HAP-1 (cell line): ENCODE results near the gene CDK11B.

ENCODE experiments used
- DNase-seq, 2 experiments: peaks; one replicate each; pipeline ENCODE4 v3.0.0-alpha.2; 2016 to 2020; ENCODE audit warnings: low spot score in 2 of 2
- H3K27me3 ChIP-seq: fragments of 250-450 bp; sonication (Bioruptor Pico); 2 replicates; pipeline ENCODE4 v1.5.1; 2020; ENCODE audit warnings: low read depth, mild to moderate bottlenecking, moderate library complexity
- H3K36me3 ChIP-seq: fragments of 250-450 bp; sonication (Bioruptor Pico); replicated peaks from 2 replicates; pipeline ENCODE4 v1.5.1; 2020; ENCODE audit warnings: mild to moderate bottlenecking
- H3K4me1 ChIP-seq: fragments of 250-450 bp; sonication (Bioruptor Pico); 2 replicates; pipeline ENCODE4 v1.5.1; 2020; ENCODE audit warnings: mild to moderate bottlenecking
- H3K4me3 ChIP-seq: fragments of 250-450 bp; sonication (Bioruptor Pico); 2 replicates; pipeline ENCODE4 v1.5.1; 2020; ENCODE audit warnings: mild to moderate bottlenecking, moderate library complexity
- H3K9me3 ChIP-seq: fragments of 250-450 bp; sonication (Bioruptor Pico); 2 replicates; pipeline ENCODE4 v1.5.1; 2020; ENCODE audit warnings: mild to moderate bottlenecking, moderate library complexity
- in situ Hi-C: fragments of 300-500 bp; cut with MboI; formaldehyde crosslinking; loops from 3 replicates; pipeline ENCODE4 v1.14.3; 2020; ENCODE audit warnings: low sequenced_read_pairs, inconsistent platforms, mixed read lengths

Gene CDK11B

DNA sequence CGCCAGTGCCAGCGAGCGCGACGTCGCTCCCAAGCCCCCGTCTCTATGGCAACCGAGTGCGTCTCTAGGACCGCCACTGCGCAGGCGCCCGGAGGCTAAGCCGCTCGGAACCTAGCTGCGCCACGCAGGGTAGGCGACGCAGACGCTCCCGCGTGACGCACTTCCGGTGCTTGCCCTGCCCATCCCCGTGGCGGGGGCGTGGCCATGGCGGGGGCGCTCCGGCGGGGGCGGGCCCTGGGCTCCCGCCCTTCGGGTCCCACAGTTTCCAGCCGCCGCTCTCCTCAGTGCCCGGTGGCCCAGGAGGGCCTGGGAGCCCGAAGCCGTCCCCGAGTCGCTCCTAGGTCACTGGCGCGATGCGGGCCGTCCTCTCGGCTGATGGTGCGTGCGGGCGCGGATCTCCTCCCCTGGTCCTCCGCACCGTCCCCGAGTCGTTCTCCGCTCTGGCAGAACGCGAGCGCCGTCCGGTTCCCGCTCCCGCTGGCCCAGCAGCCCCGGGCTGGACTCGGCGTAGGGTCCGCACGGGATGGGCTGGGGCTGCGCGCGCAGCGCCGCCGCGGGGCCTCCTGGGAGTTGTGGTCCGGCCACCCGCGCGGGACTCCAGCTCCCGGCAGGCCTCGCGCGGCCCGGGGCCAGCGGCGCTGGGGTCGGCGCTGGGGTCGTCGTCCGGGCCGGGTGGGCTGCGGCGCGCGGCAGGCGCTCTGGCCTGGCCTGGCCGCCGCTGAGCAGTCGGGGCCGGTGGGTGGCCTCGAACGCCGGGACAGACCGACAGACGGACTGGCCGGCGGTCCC lies 43.4 kb downstream of the CDK11B start, which contains the start of gene MIB2:
Gene MIB2 (plus strand): TSS at position 245 of the 789 bp plus-strand sequence. CDS start 7,953 bp downstream, outside the sequence.
- Histone ChIP-seq H3K27me3 (no peaks in the 10 kb centered on the region), H3K4me3 (peak within 1 kb of the TSS; percentile 99), H3K9me3 (no peaks in the 10 kb centered on the region), H3K36me3 (peaks cover 8% of the 10 kb centered on the region; the same call in 1 of the 2 replicates), H3K4me1 (peaks cover 9% of the 10 kb centered on the region)
- in situ Hi-C loops: no loop called here
- peak; percentile 94 to 97 for DNase-seq

DNA sequence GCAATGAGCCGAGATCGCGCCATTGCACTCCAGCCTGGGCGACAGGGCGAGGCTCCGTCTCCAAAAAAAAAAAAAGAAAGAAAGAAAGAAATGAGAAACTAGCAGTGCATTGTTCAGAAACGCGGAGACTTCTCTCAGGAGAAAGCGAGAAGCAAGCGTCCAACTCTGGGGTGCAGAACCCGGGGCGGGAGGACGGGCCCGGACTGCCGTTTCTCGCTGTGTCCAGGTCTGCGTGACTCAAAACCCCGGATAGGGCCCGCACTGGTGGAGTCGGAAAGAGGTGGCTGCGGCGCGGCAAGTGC lies 43.9 kb downstream of the CDK11B start:
- peak overlapping the region; percentile 99 for H3K4me3 ChIP-seq
- no peaks in the 10 kb centered on the region for H3K27me3 ChIP-seq
- peaks cover 8% of the 10 kb centered on the region; the same call in 1 of the 2 replicates for H3K36me3 ChIP-seq
- peaks cover 9% of the 10 kb centered on the region for H3K4me1 ChIP-seq
- no peaks in the 10 kb centered on the region for H3K9me3 ChIP-seq
- in situ Hi-C loops: loop anchor here (5.0 kb wide), 1 partner anchor 38 kb away; no protein-coding TSS in a partner anchor
- no peak for DNase-seq

- H3K4me3 ChIP-seq: peak overlapping the region; percentile 99
- H3K27me3 ChIP-seq: no peaks in the 10 kb centered on the region
- H3K36me3 ChIP-seq: peaks cover 8% of the 10 kb centered on the region; the same call in 1 of the 2 replicates
- peaks cover 9% of the 10 kb centered on the region for H3K4me1 ChIP-seq
- peak; percentile 22 to 69 for DNase-seq
- no peaks in the 10 kb centered on the region for H3K9me3 ChIP-seq
- in situ Hi-C loops: loop anchor here (5.0 kb wide), 1 partner anchor 37 kb away; no protein-coding TSS in a partner anchor
Observed at GRCh38 chr1:1614204-1614953, 44.4 kb downstream of the CDK11B start.

DNA sequence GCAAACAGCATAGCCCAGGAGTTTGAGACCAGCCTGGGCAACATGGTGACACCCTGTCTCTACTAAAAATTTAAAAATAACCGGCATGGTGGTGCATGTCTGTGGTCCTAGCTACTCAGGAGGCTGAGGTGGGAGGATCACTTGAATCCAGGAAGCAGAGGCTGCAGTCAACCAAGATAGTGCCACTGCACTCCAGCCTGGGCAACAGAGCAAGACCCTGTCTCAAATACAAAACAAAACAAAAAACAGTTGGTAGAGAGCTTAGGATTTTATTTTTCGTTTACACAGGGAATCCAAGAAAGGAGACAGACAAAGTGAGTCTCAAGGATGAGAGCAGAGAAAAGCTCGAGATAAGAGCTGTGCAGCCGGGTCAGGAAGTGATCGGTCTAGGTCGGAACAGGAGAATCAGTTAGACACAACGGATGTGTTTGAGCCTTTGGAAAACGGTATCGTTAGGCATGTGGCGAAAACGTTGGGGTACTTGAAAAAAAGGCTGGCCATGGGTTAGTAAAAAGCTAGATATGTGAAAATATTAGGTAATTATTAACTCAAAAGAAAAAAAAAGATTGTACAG lies 45.2 kb downstream of the CDK11B start:
- in situ Hi-C loops: loop anchor here (5.0 kb wide), 1 partner anchor 36 kb away; no protein-coding TSS in a partner anchor
- DNase-seq: no peak
- Histone ChIP-seq H3K27me3 (no peaks in the 10 kb centered on the region), H3K4me1 (peaks cover 9% of the 10 kb centered on the region), H3K36me3 (peaks cover 8% of the 10 kb centered on the region; the same call in 1 of the 2 replicates), H3K9me3 (no peaks in the 10 kb centered on the region), H3K4me3 (peak overlapping the region; percentile 99)

GRCh38 chr1:1612104-1612400 lies 46.8 kb downstream of the CDK11B start:
- in situ Hi-C loops: loop anchor here (5.0 kb wide), 1 partner anchor 35 kb away; no protein-coding TSS in a partner anchor
- Histone ChIP-seq H3K9me3 (no peaks in the 10 kb centered on the region), H3K4me1 (peaks cover 9% of the 10 kb centered on the region), H3K4me3 (no peak overlapping the region), H3K27me3 (no peaks in the 10 kb centered on the region), H3K36me3 (no peaks in the 10 kb centered on the region; the same call in 1 of the 2 replicates)
- DNase-seq: no peak

- Histone ChIP-seq H3K27me3 (no peaks in the 10 kb centered on the region), H3K9me3 (no peaks in the 10 kb centered on the region), H3K4me1 (peaks cover 9% of the 10 kb centered on the region), H3K4me3 (no peak overlapping the region), H3K36me3 (no peaks in the 10 kb centered on the region; the same call in 1 of the 2 replicates)
- DNase-seq: no peak
- in situ Hi-C loops: loop anchor here (5.0 kb wide), 1 partner anchor 33 kb away; no protein-coding TSS in a partner anchor
Observed at GRCh38 chr1:1610796-1611195, 48.0 kb downstream of the CDK11B start.

DNA sequence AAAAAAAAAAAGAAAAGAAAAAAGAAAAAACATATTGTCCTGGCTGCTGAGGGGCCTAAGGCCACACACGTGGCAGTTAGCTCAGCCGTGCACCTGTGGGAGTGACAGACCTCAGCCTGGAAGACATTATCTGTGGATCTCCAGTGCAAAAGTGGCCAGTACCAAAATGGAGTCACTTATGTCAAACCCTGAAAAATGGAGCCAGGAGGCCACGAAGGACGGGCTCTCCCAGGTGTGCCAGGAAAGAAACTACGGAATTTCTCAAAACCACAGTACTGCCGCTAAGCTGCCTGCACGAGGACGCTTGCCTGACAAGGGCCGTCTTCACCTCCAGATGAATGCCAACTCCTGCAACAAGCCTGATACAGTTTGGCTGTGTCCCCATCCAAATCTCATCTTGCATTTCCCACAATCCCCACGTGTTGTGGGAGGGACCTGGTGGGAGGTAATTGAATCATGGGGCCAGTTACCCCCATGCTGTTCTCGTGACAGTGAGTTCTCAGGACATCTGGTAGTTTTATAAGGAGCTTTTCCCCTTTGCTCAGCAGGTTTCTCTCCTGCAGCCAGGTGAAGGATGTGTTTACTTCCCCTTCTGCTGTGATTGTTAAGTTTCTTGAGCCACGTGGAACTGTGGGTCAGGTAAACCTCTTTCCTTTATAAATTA lies 48.9 kb downstream of the CDK11B start:
- H3K27me3 ChIP-seq: no peaks in the 10 kb centered on the region
- in situ Hi-C loops: loop anchor here (5.0 kb wide), 1 partner anchor 33 kb away; no protein-coding TSS in a partner anchor
- peaks cover 9% of the 10 kb centered on the region for H3K4me1 ChIP-seq
- no peaks in the 10 kb centered on the region for H3K36me3 ChIP-seq
- no peak for DNase-seq
- H3K9me3 ChIP-seq: no peaks in the 10 kb centered on the region
- no peak overlapping the region for H3K4me3 ChIP-seq

- Histone ChIP-seq H3K4me3 (no peak overlapping the region), H3K4me1 (no peaks in the 10 kb centered on the region), H3K27me3 (no peaks in the 10 kb centered on the region), H3K9me3 (no peaks in the 10 kb centered on the region), H3K36me3 (no peaks in the 10 kb centered on the region)
- in situ Hi-C loops: no loop called here
- DNase-seq: no peak
Observed at GRCh38 chr1:1606232-1606631, 52.6 kb downstream of the CDK11B start.

DNA sequence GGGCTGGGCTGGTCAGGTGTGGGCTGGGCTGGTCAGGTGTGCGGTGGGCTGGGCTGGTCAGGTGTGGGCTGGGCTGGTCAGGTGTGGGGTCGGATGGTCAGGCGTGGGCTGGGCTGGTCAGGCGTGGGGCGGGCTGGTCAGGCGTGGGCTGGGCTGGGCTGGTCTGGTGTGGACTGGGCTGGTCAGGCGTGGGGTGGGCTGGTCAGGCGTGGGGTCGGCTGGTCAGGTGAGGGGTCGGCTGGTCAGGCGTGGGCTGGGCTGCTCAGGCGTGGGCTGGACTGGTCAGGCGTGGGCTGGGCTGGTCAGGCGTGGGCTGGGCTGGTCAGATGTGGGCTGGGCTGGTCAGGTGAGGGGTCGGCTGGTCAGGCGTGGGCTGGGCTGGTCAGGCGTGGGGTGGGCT lies 53.1 kb downstream of the CDK11B start:
- Histone ChIP-seq H3K4me1 (no peaks in the 10 kb centered on the region), H3K36me3 (no peaks in the 10 kb centered on the region), H3K4me3 (no peak overlapping the region), H3K9me3 (no peaks in the 10 kb centered on the region), H3K27me3 (no peaks in the 10 kb centered on the region)
- in situ Hi-C loops: no loop called here
- DNase-seq: no peak

GRCh38 chr1:1605034-1605591 lies 53.7 kb downstream of the CDK11B start:
- no peaks in the 10 kb centered on the region for H3K27me3 ChIP-seq
- H3K4me3 ChIP-seq: no peak overlapping the region
- in situ Hi-C loops: no loop called here
- H3K9me3 ChIP-seq: no peaks in the 10 kb centered on the region
- no peaks in the 10 kb centered on the region for H3K36me3 ChIP-seq
- DNase-seq: no peak
- H3K4me1 ChIP-seq: no peaks in the 10 kb centered on the region

DNA sequence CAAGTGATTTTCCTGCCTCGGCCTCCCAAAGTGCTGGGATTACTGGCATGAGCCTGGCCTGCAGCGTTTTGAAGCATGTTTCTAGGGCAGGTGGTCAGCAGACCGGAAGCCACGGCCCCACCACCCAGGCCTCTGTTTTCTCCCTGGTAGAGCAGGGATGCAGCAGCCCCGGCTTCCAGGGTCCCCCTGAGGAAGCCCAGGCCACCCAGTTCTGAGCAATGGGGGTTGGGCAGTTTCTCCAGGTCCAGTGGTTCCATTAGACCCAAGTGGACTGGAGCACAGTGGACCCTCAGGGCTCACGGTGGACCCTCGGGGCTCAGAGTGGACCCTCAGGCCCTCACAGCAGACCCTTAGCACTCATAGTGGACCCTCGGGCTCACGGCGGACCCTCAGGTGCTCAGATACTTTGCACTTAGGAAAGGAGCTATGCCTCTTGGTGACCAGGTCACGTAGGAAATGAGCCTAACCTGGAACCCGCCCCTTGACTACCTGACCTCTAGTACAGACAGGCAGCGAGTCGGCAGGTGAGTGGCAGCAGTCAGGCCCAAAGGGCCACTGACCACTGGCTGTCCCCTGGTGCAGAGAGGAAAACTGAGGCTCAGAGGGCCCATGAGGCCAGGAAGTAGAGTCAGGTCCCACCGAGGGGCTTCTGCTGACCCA lies 54.3 kb downstream of the CDK11B start:
- Histone ChIP-seq H3K4me3 (no peak overlapping the region), H3K9me3 (no peaks in the 10 kb centered on the region), H3K36me3 (no peaks in the 10 kb centered on the region), H3K4me1 (no peaks in the 10 kb centered on the region), H3K27me3 (no peaks in the 10 kb centered on the region)
- no peak for DNase-seq
- in situ Hi-C loops: no loop called here

DNA sequence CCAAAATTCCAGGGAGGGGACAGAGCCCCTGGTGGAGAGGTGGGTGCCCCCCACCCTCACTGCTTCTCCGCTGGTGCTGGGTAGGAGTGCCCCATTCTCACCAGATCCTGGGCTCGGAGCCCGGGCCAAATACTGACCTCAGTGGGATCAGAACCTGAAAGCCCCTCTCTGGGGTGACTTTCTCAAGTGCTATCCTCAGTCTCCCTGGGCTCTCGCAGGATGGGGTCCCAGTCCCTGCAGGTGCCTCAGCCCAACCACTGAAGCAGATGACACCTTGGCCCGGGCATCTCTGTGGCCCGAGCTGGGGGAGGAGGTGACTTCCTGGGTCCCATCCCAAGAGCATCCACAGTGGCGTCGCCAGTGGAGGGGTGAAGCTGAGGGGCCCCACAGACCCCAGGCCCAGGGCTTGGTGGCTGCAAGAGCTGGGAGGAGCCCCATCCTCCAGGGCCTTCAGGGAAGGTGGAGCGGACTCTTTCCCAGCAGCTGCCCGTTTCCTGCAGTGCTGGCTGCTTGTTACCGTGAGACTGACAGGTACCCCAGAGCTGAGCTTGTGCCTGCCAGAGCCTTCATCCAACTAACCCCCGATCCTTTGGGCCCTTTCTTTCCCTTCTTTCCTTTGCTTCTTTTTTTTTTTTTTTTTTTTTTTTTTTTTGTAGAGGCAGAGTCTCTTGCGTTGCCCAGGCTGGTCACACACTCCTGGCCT lies 55.0 kb downstream of the CDK11B start:
- Histone ChIP-seq H3K9me3 (no peaks in the 10 kb centered on the region), H3K4me3 (no peak overlapping the region), H3K27me3 (no peaks in the 10 kb centered on the region), H3K4me1 (no peaks in the 10 kb centered on the region), H3K36me3 (no peaks in the 10 kb centered on the region)
- no peak for DNase-seq
- in situ Hi-C loops: no loop called here
